Endodermal cell (in vitro differentiated cells): ENCODE results near the gene KCNK13. TPM values are rescaled to one million over a fixed set of nuclear protein-coding genes. Genes with fewer than 3 reads are reported as not detected.

Source experiments
- DNase-seq: peaks from one replicate; pipeline ENCODE4 v3.0.0-alpha.2; 2017
- H3K27ac ChIP-seq: 2 replicates; pipeline ENCODE4 v1.5.1; 2013; ENCODE audit warnings: mild to moderate bottlenecking, low read depth, low read length, moderate library complexity
- H3K27me3 ChIP-seq: 2 replicates; pipeline ENCODE4 v1.6.1; 2013; ENCODE audit warnings: mild to moderate bottlenecking, low read length, moderate library complexity; ENCODE audit not compliant: insufficient read depth, control insufficient read depth, poor library complexity, severe bottlenecking
- H3K36me3 ChIP-seq: 2 replicates; pipeline ENCODE4 v1.7.0; 2013; ENCODE audit warnings: mild to moderate bottlenecking, low read length, moderate library complexity; ENCODE audit not compliant: control insufficient read depth, insufficient read depth
- H3K4me1 ChIP-seq: one replicate; pipeline ENCODE4 v1.7.0; 2013; ENCODE audit warnings: low read length; ENCODE audit not compliant: control insufficient read depth, insufficient read depth
- H3K4me3 ChIP-seq: 2 replicates; pipeline ENCODE4 v1.5.1; 2013; ENCODE audit warnings: mild to moderate bottlenecking, low read length, moderate library complexity
- H3K9ac ChIP-seq: 2 replicates; pipeline ENCODE4 v1.6.1; 2013; ENCODE audit warnings: mild to moderate bottlenecking, low read length, moderate library complexity; ENCODE audit not compliant: poor library complexity, severe bottlenecking; ENCODE audit errors: extremely low read depth
- H3K9me3 ChIP-seq: 2 replicates; pipeline ENCODE4 v1.6.1; 2013; ENCODE audit warnings: mild to moderate bottlenecking, low read length, moderate library complexity; ENCODE audit not compliant: control insufficient read depth
- H3K27ac Mint-ChIP-seq: 2 replicates; pipeline ENCODE4 v1.8.0; 2020; ENCODE audit warnings: mixed read lengths
- H3K27me3 Mint-ChIP-seq: 2 replicates; pipeline ENCODE4 v1.8.0; 2021; ENCODE audit warnings: mild to moderate bottlenecking, mixed read lengths; ENCODE audit not compliant: insufficient read depth
- H3K36me3 Mint-ChIP-seq: 2 replicates; pipeline ENCODE4 v1.8.0; 2020; ENCODE audit warnings: low read depth, mixed read lengths
- H3K4me1 Mint-ChIP-seq: 2 replicates; pipeline ENCODE4 v1.8.0; 2020; ENCODE audit warnings: mixed read lengths
- H3K4me3 Mint-ChIP-seq: 2 replicates; pipeline ENCODE4 v1.8.0; 2020; ENCODE audit warnings: mild to moderate bottlenecking, moderate library complexity, mixed read lengths
- H3K9me3 Mint-ChIP-seq: 2 replicates; pipeline ENCODE4 v1.8.0; 2020; ENCODE audit warnings: mild to moderate bottlenecking, mixed read lengths
- CTCF ChIP-seq: fragments of 200-600 bp; sonication (generic); conservative IDR thresholded peaks from 2 replicates; pipeline ENCODE4 v1.5.0; 2021; ENCODE audit warnings: antibody characterized with exemption, mild to moderate bottlenecking
- WGBS, 2 experiments: methylation state at CpG; one replicate each; pipeline versions ENCODE4 v1.1.5 to v1.1.7; 2013; ENCODE audit warnings: missing lambda C conversion rate in 2 of 2, mixed read lengths in 1 of 2; ENCODE audit not compliant: insufficient coverage in 1 of 2, insufficient read length in 1 of 2; 5-methylcytosine and 5-hydroxymethylcytosine counted together
- total RNA-seq, 2 donors: library from RNA; stranded (reverse); fragmentation: NEBNext Ultra II Directional in 1 of 2; extraction: Animal tissue kit (Norgen Biotek cat#: 25700) in 1 of 2; gene quantifications; 2 replicates in 1 of 2; 3 replicates in 1 of 2; pipeline ENCODE4 v1.2.1, GENCODE V29; 2021

KCNK13 gene
- total RNA-seq, 2 donors from 2014 or later, result 0.58 to 1.3 TPM

- H3K4me3 ChIP-seq, result no peak overlapping the region
- Mint-ChIP-seq H3K9me3 (peaks cover 18% of the 10 kb centered on the region), H3K4me3 (no peak overlapping the region), H3K27ac (no peak overlapping the region), H3K4me1 (peaks cover 12% of the 10 kb centered on the region), H3K36me3 (no peaks in the 10 kb centered on the region), H3K27me3 (peaks cover 47% of the 10 kb centered on the region)
- TF ChIP-seq CTCF, result no peak
- WGBS, 2 experiments, result 92 to 100% methylated on average over 1 of the region's 1 CpG
- H3K9ac ChIP-seq, result no peak overlapping the region
- H3K9me3 ChIP-seq, result peaks cover 8% of the 10 kb centered on the region
- no peak overlapping the region for H3K27ac ChIP-seq
- no peak for DNase-seq
- no peaks in the 10 kb centered on the region for H3K36me3 ChIP-seq
- H3K27me3 ChIP-seq, result peaks cover 4% of the 10 kb centered on the region
- H3K4me1 ChIP-seq, result peaks cover 5% of the 10 kb centered on the region
Observed at GRCh38 chr14:90091393-90091792, 29.6 kb downstream of the KCNK13 start.

- Mint-ChIP-seq H3K4me3 (no peak overlapping the region), H3K9me3 (peaks cover 18% of the 10 kb centered on the region), H3K4me1 (peaks cover 18% of the 10 kb centered on the region), H3K36me3 (no peaks in the 10 kb centered on the region), H3K27ac (no peak overlapping the region), H3K27me3 (peaks cover 32% of the 10 kb centered on the region)
- Histone ChIP-seq H3K27ac (no peak overlapping the region), H3K4me3 (no peak overlapping the region), H3K27me3 (no peaks in the 10 kb centered on the region), H3K9ac (no peak overlapping the region), H3K9me3 (peaks cover 8% of the 10 kb centered on the region), H3K36me3 (no peaks in the 10 kb centered on the region), H3K4me1 (peaks cover 5% of the 10 kb centered on the region)
- DNase-seq, result no peak
- 92 to 93% methylated on average over 2 of the region's 2 CpGs for WGBS, 2 experiments
- no peak for TF ChIP-seq CTCF
Observed at GRCh38 chr14:90093942-90094595, 32.3 kb downstream of the KCNK13 start.

- Histone ChIP-seq H3K27me3 (no peaks in the 10 kb centered on the region), H3K9me3 (peaks cover 8% of the 10 kb centered on the region), H3K4me3 (no peak overlapping the region), H3K9ac (no peak overlapping the region), H3K4me1 (peaks cover 8% of the 10 kb centered on the region), H3K36me3 (no peaks in the 10 kb centered on the region), H3K27ac (no peak overlapping the region)
- DNase-seq, result no peak
- Mint-ChIP-seq H3K4me1 (peaks cover 21% of the 10 kb centered on the region), H3K9me3 (peaks cover 18% of the 10 kb centered on the region), H3K4me3 (no peak overlapping the region), H3K27me3 (peaks cover 31% of the 10 kb centered on the region), H3K27ac (no peak overlapping the region), H3K36me3 (no peaks in the 10 kb centered on the region)
- WGBS, 2 experiments, result 85 to 96% methylated on average over 4 of the region's 4 CpGs
- no peak for TF ChIP-seq CTCF
Observed at GRCh38 chr14:90095096-90095495, 33.3 kb downstream of the KCNK13 start.
